Kidney (tissue), 14 donors: Measurements from ENCODE around the gene PKD1L1. TPM values are rescaled to one million over a fixed set of nuclear protein-coding genes. Genes with fewer than 3 reads are reported as not detected.

Source experiments
- DNase-seq, 5 donors: peaks; one replicate each; pipeline ENCODE4 v3.0.0-alpha.2; 2013 to 2020
- FAIRE-seq: peaks from 2 replicates; lab custom pipeline; 2012; peaks lifted over from hg19 to GRCh38; lab: Jason Lieb, UNC
- H3K27ac ChIP-seq, 2 donors: one replicate each; pipeline ENCODE4 v1.7.0; 2013; ENCODE audit warnings: low read depth in 2 of 2, low read length in 2 of 2, inconsistent platforms in 1 of 2
- H3K27me3 ChIP-seq: one replicate; pipeline ENCODE4 v1.7.1; 2013; ENCODE audit warnings: low read length, inconsistent platforms; ENCODE audit not compliant: control insufficient read depth, insufficient read depth
- H3K36me3 ChIP-seq, 3 donors: one replicate each; pipeline versions ENCODE4 v1.7.0 to v1.7.1; 2013; ENCODE audit warnings: low read length in 3 of 3, control low read depth in 1 of 3, inconsistent platforms in 1 of 3; ENCODE audit not compliant: insufficient read depth in 3 of 3, control insufficient read depth in 2 of 3
- H3K4me1 ChIP-seq, 3 donors: one replicate each; pipeline versions ENCODE4 v1.7.0 to v1.7.1; 2013; ENCODE audit warnings: low read length in 3 of 3, inconsistent platforms in 1 of 3, low read depth in 1 of 3; ENCODE audit not compliant: control insufficient read depth in 2 of 3, insufficient read depth in 2 of 3
- H3K4me3 ChIP-seq, 3 donors: one replicate each; pipeline versions ENCODE4 v1.7.0 to v1.8.1; 2013; ENCODE audit warnings: low read length in 3 of 3, control low read depth in 1 of 3, inconsistent platforms in 1 of 3
- H3K9ac ChIP-seq, 3 donors: one replicate each; pipeline versions ENCODE4 v1.7.0 to v1.7.1; 2013; ENCODE audit warnings: low read length in 3 of 3, control low read depth in 1 of 3, inconsistent platforms in 1 of 3
- H3K9me3 ChIP-seq, 3 donors: one replicate each; pipeline versions ENCODE4 v1.7.0 to v1.7.1; 2013; ENCODE audit warnings: low read length in 3 of 3, control low read depth in 1 of 3, inconsistent platforms in 1 of 3; ENCODE audit not compliant: control insufficient read depth in 2 of 3, insufficient read depth in 1 of 3
- CTCF ChIP-seq: IDR thresholded peaks from 3 replicates; pipeline ENCODE4 v1.5.1; 2012; ENCODE audit warnings: mild to moderate bottlenecking, moderate library complexity, borderline replicate concordance; ENCODE audit not compliant: insufficient read depth; ENCODE audit errors: extremely low read depth
- intact Hi-C: fragments of 100-400 bp; cut with DNase I; formaldehyde crosslinking; loops from one replicate; pipeline ENCODE4 v1.11.1; 2022
- polyA plus RNA-seq: library from polyadenylated mRNA; stranded (reverse); fragments of 350-450 nt; fragmentation: Illumina TruSeq; extraction: RNeasy Lipid Tissue Mini Kit (QIAGEN cat#74804); gene quantifications from one replicate; pipeline ENCODE4 v1.2.3, GENCODE V29; 2014; ENCODE audit warnings: low read depth, low replicate concordance; ENCODE audit not compliant: insufficient read depth
- total RNA-seq: library from RNA; stranded (reverse); fragmentation: NEBNext Ultra II Directional; extraction: Animal tissue kit (Norgen Biotek cat#: 25700); gene quantifications from one replicate; pipeline ENCODE4 v1.2.1, GENCODE V29; 2021
- donor health status: control.
- donor health status: control.
- donor health status: control.
- donor health status: control.
- donor health status: control.
- donor health status: DM: yes; HTN: yes; CAD: no.
- donor health status: Normal renal cell carcinoma (clear cell type).

The PKD1L1 gene
- total and polyA plus RNA-seq, 2 donors from 2014 or later, result 0.32 to 0.82 TPM

- Histone ChIP-seq H3K27ac (no peak overlapping the region), H3K9me3 (no peaks in the 10 kb centered on the region), H3K4me1 (no peaks in the 10 kb centered on the region), H3K9ac (no peak overlapping the region), H3K27me3 (no peaks in the 10 kb centered on the region), H3K36me3 (peaks cover 8 to 46% (median 45%) of the 10 kb centered on the region in 3 donors), H3K4me3 (no peak overlapping the region)
- TF ChIP-seq CTCF, result no peak
- DNase-seq (no peak), FAIRE-seq (no peak)
- intact Hi-C loops, result no loop called here
Measured at GRCh38 chr7:47967123-47967522, 18.9 kb upstream of the PKD1L1 start.

- no peaks in the 10 kb centered on the region for H3K9me3 ChIP-seq
- intact Hi-C loops, result no loop called here
Measured at GRCh38 chr7:47965456-47965855, 17.2 kb upstream of the PKD1L1 start.

GRCh38 chr7:47962262-47962661 is 14.0 kb upstream of the PKD1L1 start:
- Histone ChIP-seq H3K9ac (no peak overlapping the region), H3K36me3 (peaks cover 7 to 45% (median 42%) of the 10 kb centered on the region in 3 donors), H3K27me3 (no peaks in the 10 kb centered on the region), H3K27ac (no peak overlapping the region), H3K4me3 (no peak overlapping the region), H3K4me1 (no peaks in the 10 kb centered on the region), H3K9me3 (no peaks in the 10 kb centered on the region)
- TF ChIP-seq CTCF, result no peak
- intact Hi-C loops, result no loop called here
- DNase-seq (no peak), FAIRE-seq (no peak)

More at GRCh38 chr7:47965456-47965855, 17.2 kb upstream of the PKD1L1 start:
- Histone ChIP-seq H3K9ac (no peak overlapping the region), H3K36me3 (peaks cover 8 to 51% (median 46%) of the 10 kb centered on the region in 3 donors), H3K4me1 (no peaks in the 10 kb centered on the region), H3K27me3 (no peaks in the 10 kb centered on the region), H3K27ac (no peak overlapping the region), H3K4me3 (no peak overlapping the region)
- TF ChIP-seq CTCF, result no peak
- DNase-seq (no peak), FAIRE-seq (no peak)

GRCh38 chr7:47957156-47957555 is 8.9 kb upstream of the PKD1L1 start:
- no peak overlapping the region for H3K9ac ChIP-seq
- intact Hi-C loops, result no loop called here
- H3K36me3 ChIP-seq, result peaks cover 0 to 16% (median 4%) of the 10 kb centered on the region in 3 donors
- no peaks in the 10 kb centered on the region for H3K27me3 ChIP-seq
- DNase-seq, result no peak
- FAIRE-seq, result no peak
- no peak overlapping the region for H3K27ac ChIP-seq
- H3K4me3 ChIP-seq, result no peak overlapping the region
- H3K9me3 ChIP-seq, result no peaks in the 10 kb centered on the region
- H3K4me1 ChIP-seq, result no peaks in the 10 kb centered on the region
- no peak for TF ChIP-seq CTCF
